ENCODE results near the gene NR2C1. TPM values are rescaled to one million over a fixed set of nuclear protein-coding genes. Genes with fewer than 3 reads are reported as not detected.

The NR2C1 gene
- total RNA-seq, 6 experiments from 2014 or later, result 19.0 to 40.2 (median 21.1) TPM

- intact Hi-C loops (cut with DNase I), result no loop called here
- Histone ChIP-seq H3K4me1 (no peaks in the 10 kb centered on the region), H3K9me3 (no peaks in the 10 kb centered on the region), H3K36me3 (peaks cover 0 to 72% (median 19%) of the 10 kb centered on the region in 4 donors), H3K4me3 (no peak overlapping the region), H3K27ac (no peak overlapping the region), H3K27me3 (no peaks in the 10 kb centered on the region)
- no peak for TF ChIP-seq POLR2A (IDR thresholded peaks at IDR 0.05)
- TF ChIP-seq CTCF (IDR thresholded peaks at IDR 0.05), result no peak
- ATAC-seq (no peak), DNase-seq (no peak)
- 92% methylated on average over 2 of the region's 2 CpGs for WGBS (ENCODE audit: insufficient coverage, low coverage, low lambda C conversion rate, missing lambda C conversion rate)
Measured at GRCh38 chr12:95055057-95055456, 18.4 kb downstream of the NR2C1 start.

- intact Hi-C loops (cut with DNase I), result no loop called here
- ATAC-seq, result no peak
- no peak for TF ChIP-seq CTCF (IDR thresholded peaks at IDR 0.05)
- no peak for TF ChIP-seq POLR2A (IDR thresholded peaks at IDR 0.05)
- Histone ChIP-seq H3K36me3 (peaks cover 0 to 69% (median 20%) of the 10 kb centered on the region in 4 donors), H3K4me1 (no peaks in the 10 kb centered on the region), H3K27ac (no peak overlapping the region), H3K9me3 (no peaks in the 10 kb centered on the region), H3K27me3 (no peaks in the 10 kb centered on the region), H3K4me3 (no peak overlapping the region)
- 77% methylated on average over 2 of the region's 2 CpGs for WGBS (ENCODE audit: insufficient coverage, low coverage, low lambda C conversion rate, missing lambda C conversion rate)
- DNase-seq, result no peak
Measured at GRCh38 chr12:95054206-95054605, 19.2 kb downstream of the NR2C1 start.

GRCh38 chr12:95051241-95051640, 22.2 kb downstream of the NR2C1 start:
- Histone ChIP-seq H3K27ac (no peak overlapping the region), H3K4me3 (no peak overlapping the region), H3K27me3 (no peaks in the 10 kb centered on the region), H3K4me1 (no peaks in the 10 kb centered on the region), H3K36me3 (peaks cover 0 to 53% (median 20%) of the 10 kb centered on the region in 4 donors), H3K9me3 (no peaks in the 10 kb centered on the region)
- TF ChIP-seq CTCF (IDR thresholded peaks at IDR 0.05) (no peak), POLR2A (IDR thresholded peaks at IDR 0.05) (no peak)
- ATAC-seq (no peak), DNase-seq (no peak)
- intact Hi-C loops (cut with DNase I), result no loop called here
- WGBS (ENCODE audit: insufficient coverage, low coverage, low lambda C conversion rate, missing lambda C conversion rate), result 95% methylated on average over 4 of the region's 4 CpGs

- DNase-seq (no peak), ATAC-seq (no peak)
- intact Hi-C loops (cut with DNase I), result no loop called here
- WGBS (ENCODE audit: insufficient coverage, low coverage, low lambda C conversion rate, missing lambda C conversion rate), result 91% methylated on average over 2 of the region's 2 CpGs
- H3K9me3 ChIP-seq, result no peaks in the 10 kb centered on the region
- no peaks in the 10 kb centered on the region for H3K4me1 ChIP-seq
- TF ChIP-seq POLR2A (IDR thresholded peaks at IDR 0.05), result no peak
- no peak overlapping the region for H3K27ac ChIP-seq
- H3K27me3 ChIP-seq, result no peaks in the 10 kb centered on the region
- no peak overlapping the region for H3K4me3 ChIP-seq
- peaks cover 0 to 29% (median 2%) of the 10 kb centered on the region in 4 donors for H3K36me3 ChIP-seq
Measured at GRCh38 chr12:95037906-95038305, 35.5 kb downstream of the NR2C1 start.

- no peaks in the 10 kb centered on the region for H3K9me3 ChIP-seq
- H3K36me3 ChIP-seq, result peaks cover 0 to 37% (median 2%) of the 10 kb centered on the region in 4 donors
- WGBS (ENCODE audit: insufficient coverage, low coverage, low lambda C conversion rate, missing lambda C conversion rate), result 100% methylated on average over 1 of the region's 1 CpG
- TF ChIP-seq POLR2A (IDR thresholded peaks at IDR 0.05), result no peak
- TF ChIP-seq CTCF (IDR thresholded peaks at IDR 0.05), result no peak
- intact Hi-C loops (cut with DNase I), result no loop called here
- H3K4me1 ChIP-seq, result no peaks in the 10 kb centered on the region
- DNase-seq, result no peak
- no peak overlapping the region for H3K27ac ChIP-seq
- H3K27me3 ChIP-seq, result no peaks in the 10 kb centered on the region
- H3K4me3 ChIP-seq, result no peak overlapping the region
- ATAC-seq, result no peak
Measured at GRCh38 chr12:95034750-95035149, 38.7 kb downstream of the NR2C1 start.
